ENCODE measurements around the gene MIS18BP1.

The MIS18BP1 gene

DNA sequence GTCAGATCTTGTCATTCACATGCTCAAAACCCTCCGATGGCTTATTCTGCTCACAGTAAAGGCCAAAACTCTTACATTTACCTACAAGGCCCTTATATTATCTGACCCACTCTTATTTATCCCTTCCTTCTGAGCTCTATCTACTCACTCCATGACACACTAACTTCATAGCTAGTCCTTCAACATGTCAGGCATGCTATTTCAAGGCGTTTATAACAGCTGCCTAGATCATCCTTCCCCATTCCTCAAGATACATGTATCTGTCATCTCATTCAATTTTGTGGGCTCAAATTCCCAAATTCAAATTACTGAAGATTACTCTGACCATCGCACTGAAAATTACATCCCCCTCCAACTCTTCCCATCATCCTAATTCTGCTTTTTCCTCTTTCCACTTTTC is 6.9 kb downstream of the MIS18BP1 start:
- Histone ChIP-seq H3K4me1 (ENCODE audit: control insufficient read depth, low read length) (peaks cover 44% of the 10 kb centered on the region), H3K79me2 (ENCODE audit: control insufficient read depth, low read length) (peaks cover 100% of the 10 kb centered on the region), H3K36me3 (ENCODE audit: control insufficient read depth, low read length) (peaks cover 78% of the 10 kb centered on the region), H3K27me3 (ENCODE audit: control insufficient read depth, low read length) (no peaks in the 10 kb centered on the region), H3K4me2 (ENCODE audit: low read length) (no peak overlapping the region), H4K20me1 (ENCODE audit: control insufficient read depth, insufficient read depth, low read depth, low read length) (peaks cover 31% of the 10 kb centered on the region), H3K9me2 (replicated peaks; ENCODE audit: control insufficient read depth, low read length) (no peaks in the 10 kb centered on the region), H3K4me3 (ENCODE audit: low read length) (no peak overlapping the region), H3K9me3 (ENCODE audit: control insufficient read depth, insufficient read depth, low read length) (no peaks in the 10 kb centered on the region), H3K27ac (ENCODE audit: low read depth, low read length) (no peak overlapping the region), H3F3A (ENCODE audit: control insufficient read depth, insufficient read depth) (0 out of 2 replicates have a peak, but pooled peaks cover 2% of the 10 kb centered on the region)
- TF ChIP-seq EZH2phosphoT487 (IDR thresholded peaks at IDR 0.05; ENCODE audit: borderline replicate concordance, low read length) = no peak
- TF ChIP-seq, protein P1, sequence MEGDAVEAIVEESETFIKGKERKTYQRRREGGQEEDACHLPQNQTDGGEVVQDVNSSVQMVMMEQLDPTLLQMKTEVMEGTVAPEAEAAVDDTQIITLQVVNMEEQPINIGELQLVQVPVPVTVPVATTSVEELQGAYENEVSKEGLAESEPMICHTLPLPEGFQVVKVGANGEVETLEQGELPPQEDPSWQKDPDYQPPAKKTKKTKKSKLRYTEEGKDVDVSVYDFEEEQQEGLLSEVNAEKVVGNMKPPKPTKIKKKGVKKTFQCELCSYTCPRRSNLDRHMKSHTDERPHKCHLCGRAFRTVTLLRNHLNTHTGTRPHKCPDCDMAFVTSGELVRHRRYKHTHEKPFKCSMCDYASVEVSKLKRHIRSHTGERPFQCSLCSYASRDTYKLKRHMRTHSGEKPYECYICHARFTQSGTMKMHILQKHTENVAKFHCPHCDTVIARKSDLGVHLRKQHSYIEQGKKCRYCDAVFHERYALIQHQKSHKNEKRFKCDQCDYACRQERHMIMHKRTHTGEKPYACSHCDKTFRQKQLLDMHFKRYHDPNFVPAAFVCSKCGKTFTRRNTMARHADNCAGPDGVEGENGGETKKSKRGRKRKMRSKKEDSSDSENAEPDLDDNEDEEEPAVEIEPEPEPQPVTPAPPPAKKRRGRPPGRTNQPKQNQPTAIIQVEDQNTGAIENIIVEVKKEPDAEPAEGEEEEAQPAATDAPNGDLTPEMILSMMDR (IDR thresholded peaks at IDR 0.05; ENCODE audit: low read depth, low read length, poor library complexity, severe bottlenecking) = no peak

DNA sequence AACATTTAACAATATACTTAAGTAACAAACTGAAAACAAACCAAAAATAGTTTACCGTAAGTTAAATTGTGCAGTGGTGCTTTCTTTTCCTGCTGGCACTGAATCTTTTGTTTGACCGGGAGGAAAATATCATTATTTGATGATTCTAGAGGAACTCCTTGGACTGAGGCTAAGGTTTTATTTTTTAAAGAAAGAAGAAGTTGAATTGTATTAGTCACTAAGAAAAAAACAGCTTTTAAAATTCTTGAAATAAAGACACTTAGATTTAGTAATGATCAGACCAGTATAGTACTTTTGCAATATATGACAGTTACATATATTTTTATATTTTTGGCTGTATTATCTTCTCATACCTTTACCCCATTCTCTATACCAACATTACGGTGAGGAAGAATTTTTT is 10.3 kb downstream of the MIS18BP1 start:
- Histone ChIP-seq H3K36me3 (ENCODE audit: control insufficient read depth, low read length) (peaks cover 60% of the 10 kb centered on the region), H3K79me2 (ENCODE audit: control insufficient read depth, low read length) (peaks cover 68% of the 10 kb centered on the region), H3K27ac (ENCODE audit: low read depth, low read length) (no peak overlapping the region), H3K4me1 (ENCODE audit: control insufficient read depth, low read length) (peaks cover 18% of the 10 kb centered on the region), H3K4me3 (ENCODE audit: low read length) (no peak overlapping the region), H4K20me1 (ENCODE audit: control insufficient read depth, insufficient read depth, low read depth, low read length) (peaks cover 9% of the 10 kb centered on the region; the same call in 1 of the 2 replicates), H3F3A (ENCODE audit: control insufficient read depth, insufficient read depth) (0 out of 2 replicates have a peak, but pooled peaks cover 2% of the 10 kb centered on the region), H3K9me3 (ENCODE audit: control insufficient read depth, insufficient read depth, low read length) (no peaks in the 10 kb centered on the region), H3K4me2 (ENCODE audit: low read length) (no peak overlapping the region), H3K9me2 (replicated peaks; ENCODE audit: control insufficient read depth, low read length) (no peaks in the 10 kb centered on the region), H3K27me3 (ENCODE audit: control insufficient read depth, low read length) (no peaks in the 10 kb centered on the region)
- no peak for TF ChIP-seq EZH2phosphoT487 (IDR thresholded peaks at IDR 0.05; ENCODE audit: borderline replicate concordance, low read length)
- TF ChIP-seq, protein P1 (IDR thresholded peaks at IDR 0.05; ENCODE audit: low read depth, low read length, poor library complexity, severe bottlenecking) = no peak

DNA sequence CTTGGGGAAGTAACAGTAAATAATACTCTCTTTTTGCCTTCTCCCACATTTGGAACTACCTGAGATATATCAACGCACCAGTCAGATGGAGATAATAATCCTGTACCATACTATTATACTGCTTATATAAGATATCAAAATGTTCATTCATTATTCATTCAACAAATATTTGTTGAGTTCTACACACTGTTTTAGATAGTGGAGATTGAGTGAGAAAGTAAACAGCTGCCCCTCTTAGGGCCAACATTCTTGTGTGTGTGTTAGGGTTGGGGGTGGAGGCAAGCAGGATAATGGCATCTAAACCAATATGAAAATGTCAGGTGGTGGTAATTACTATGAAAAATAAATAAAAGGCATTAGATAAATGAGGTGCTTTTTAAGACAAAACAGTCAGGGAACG is 14.0 kb downstream of the MIS18BP1 start:
- Histone ChIP-seq H3K9me2 (replicated peaks; ENCODE audit: control insufficient read depth, low read length) (no peaks in the 10 kb centered on the region), H3K9me3 (ENCODE audit: control insufficient read depth, insufficient read depth, low read length) (no peaks in the 10 kb centered on the region), H3K4me1 (ENCODE audit: control insufficient read depth, low read length) (peaks cover 8% of the 10 kb centered on the region), H3K4me3 (ENCODE audit: low read length) (no peak overlapping the region), H3K4me2 (ENCODE audit: low read length) (no peak overlapping the region), H3K79me2 (ENCODE audit: control insufficient read depth, low read length) (peaks cover 43% of the 10 kb centered on the region), H3K27ac (ENCODE audit: low read depth, low read length) (no peak overlapping the region), H3K36me3 (ENCODE audit: control insufficient read depth, low read length) (peaks cover 60% of the 10 kb centered on the region), H3F3A (ENCODE audit: control insufficient read depth, insufficient read depth) (0 out of 2 replicates have a peak, but pooled peaks cover 2% of the 10 kb centered on the region), H4K20me1 (ENCODE audit: control insufficient read depth, insufficient read depth, low read depth, low read length) (0 out of 2 replicates have a peak, but pooled peaks cover under 1% of the 10 kb centered on the region), H3K27me3 (ENCODE audit: control insufficient read depth, low read length) (no peaks in the 10 kb centered on the region)
- TF ChIP-seq, protein P1 (IDR thresholded peaks at IDR 0.05; ENCODE audit: low read depth, low read length, poor library complexity, severe bottlenecking) = no peak
- TF ChIP-seq EZH2phosphoT487 (IDR thresholded peaks at IDR 0.05; ENCODE audit: borderline replicate concordance, low read length) = no peak

Measured in DOHH2 (cell line).